COLO829 (cell line): ENCODE data around the gene PAQR4.
A peak's percentile ranks its signal among the peaks of the same experiment; 100 is the strongest.

Experiments used
- DNase-seq: peaks from one replicate; pipeline ENCODE4 v3.0.0; 2012; ENCODE audit warnings: low spot score

The PAQR4 gene

DNA sequence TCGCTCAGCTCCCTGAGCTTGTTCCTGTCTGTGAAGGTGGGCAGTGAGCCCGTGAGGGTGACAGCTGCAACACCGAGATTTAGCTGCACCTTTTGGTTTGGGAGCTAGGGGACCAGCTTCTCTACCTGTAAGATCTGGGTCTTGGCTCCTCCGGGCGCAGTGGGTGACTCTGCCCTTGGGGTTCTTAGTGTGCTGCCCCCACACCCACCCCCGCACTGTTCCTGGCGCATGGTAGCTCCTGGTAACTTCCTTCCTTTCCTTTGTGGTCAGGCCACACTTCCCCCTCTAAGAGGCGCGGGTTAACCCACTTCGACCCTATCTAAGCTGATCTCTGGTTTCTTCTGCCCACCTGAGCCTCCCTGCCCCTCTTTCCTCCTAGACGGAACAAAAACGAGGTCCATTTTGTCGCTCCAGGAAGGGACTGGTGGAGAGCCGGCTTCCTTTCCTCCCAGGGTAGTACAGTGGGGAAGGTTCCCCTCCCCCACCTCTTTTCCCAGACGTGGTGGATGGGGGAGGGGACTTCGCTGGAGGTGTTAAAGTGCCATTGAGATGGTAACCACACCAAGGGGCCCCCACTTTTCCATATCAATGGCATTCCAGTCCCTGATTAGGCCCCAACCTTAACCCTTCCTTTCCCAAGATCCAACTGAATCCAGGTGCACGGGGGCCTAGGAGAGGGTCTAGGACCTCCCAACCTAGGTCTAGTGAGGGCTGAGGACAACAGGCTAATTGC lies 39.0 kb downstream of the PAQR4 start:
- no peak for DNase-seq

DNA sequence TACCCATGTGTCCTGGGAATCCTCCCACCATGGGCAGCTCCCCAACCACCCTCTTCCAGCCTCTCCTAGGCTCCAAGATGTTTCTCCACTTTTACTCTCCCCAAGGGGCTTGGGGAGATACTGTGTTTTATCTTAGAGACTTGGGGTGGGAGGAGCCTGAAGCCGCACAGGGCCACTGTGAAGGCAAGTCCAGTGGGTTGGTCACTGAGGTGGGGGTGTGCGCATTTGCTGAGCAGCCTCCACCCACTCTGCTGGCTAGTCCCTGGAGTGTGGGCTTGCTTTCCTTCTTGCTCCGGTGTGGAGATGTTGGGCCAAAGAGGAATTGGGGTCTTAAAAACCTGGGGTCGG lies 39.5 kb downstream of the PAQR4 start:
- DNase-seq, result no peak

DNA sequence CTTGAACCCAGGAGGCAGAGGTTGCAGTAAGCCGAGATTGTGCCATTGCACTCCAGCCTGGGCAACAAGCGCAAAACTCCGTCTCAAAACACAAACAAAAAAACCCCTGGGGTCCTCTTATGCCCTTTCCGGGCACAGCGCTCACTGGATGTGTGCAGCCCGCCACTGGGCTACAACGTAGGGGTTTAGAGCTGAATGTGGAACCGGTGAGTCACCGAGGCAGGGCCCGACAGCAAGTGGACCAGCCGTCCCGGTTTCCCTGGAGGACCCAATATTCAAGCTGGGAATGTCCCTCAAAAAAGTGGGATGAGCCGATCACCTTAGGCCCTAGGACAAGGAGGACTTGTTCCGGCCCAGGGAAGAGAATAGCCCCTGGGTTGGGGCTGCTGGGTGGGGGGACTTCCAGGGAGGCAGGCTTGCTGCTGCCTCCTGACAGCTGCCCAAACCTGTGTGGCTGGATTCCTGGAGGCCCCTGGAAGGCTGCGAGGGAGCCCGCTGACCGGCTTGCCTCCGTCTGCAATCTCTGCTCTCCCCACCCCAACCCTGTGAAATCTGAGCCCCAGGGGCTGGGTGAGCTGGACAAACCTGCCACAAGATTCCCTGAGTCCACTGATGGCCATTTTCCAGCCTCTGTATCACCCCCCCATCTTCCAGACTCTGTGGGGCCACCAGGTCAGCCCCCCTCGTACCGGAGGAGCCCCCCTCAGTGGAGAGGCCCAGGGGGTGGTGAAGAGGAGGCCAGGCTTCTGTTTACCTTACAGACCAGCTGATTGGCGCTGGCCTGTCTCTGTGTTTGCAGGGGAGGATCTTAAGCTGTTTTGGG lies 40.6 kb downstream of the PAQR4 start:
- DNase-seq, result no peak

DNA sequence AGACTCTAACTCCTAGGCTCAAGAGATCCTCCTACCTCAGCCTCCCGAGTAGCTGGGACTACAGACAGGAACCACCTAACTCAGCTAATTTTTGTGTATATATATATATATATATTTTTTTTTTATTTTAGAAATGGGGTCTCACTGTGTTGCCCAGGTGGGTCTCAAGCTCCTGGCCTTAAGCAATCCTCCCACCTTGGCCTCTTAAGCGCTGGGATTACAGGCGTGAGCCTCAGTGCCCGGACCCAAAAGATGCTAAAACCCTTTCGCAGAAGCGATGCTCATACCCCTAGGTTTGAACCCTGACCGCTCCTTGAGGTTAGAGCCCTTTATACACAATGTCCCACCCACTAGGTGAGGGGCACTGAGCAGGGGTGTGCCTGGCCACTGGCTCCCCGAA lies 41.4 kb downstream of the PAQR4 start:
- no peak for DNase-seq

DNA sequence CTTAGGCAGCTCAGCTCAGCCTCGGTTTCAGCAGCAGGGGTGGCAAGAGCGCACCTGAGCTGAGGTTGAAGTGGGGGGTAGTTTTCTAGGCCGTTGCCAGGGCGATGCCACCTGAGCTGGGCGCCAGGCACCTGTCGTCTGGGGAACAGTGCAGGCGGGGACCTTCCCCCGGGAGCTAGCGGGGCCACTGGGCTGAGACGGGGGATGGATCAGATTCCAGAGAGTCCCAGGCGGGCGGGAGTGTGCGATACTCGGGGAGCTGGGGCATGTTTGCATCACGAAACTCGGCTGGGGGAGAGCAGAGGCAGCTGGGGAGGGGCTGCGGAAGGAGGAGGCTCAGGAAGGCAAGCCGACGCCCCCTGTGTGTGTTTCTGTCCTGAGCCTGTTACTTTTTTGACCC lies 43.1 kb downstream of the PAQR4 start:
- DNase-seq, result no peak

DNA sequence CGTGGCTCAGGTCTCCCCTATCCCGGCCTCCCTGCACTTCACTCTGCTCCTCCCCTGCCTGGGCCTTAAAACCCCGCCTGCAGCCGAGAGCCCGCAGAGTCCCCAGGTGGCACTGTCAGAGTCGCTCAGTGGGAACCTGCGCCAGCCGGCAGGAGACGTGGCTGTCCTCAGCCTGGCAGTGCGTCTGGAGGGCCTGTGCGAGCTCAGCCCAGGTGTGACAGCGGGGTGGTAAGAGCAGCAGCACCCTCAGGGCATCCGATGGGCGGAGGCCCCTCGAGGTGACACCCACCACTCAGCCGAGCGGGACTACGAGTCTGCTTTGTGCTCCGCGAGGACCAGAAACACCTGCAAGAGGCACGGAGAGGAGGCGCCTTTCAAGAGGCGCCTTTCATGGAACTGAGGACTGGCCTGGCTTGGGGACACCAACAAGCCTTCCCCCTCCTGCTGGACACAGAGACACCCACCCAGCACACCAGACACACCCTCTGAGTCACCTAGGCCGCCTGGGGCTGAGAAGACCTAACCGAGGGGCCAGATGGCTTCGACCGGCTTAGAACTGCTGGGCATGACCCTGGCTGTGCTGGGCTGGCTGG lies 43.8 kb downstream of the PAQR4 start, which contains the start of gene CLDN9:
CLDN9 (plus strand) TSS at position 96 of the 593 bp plus-strand sequence; CDS start at position 536, 440 bp downstream.
- DNase-seq, result no peak

DNA sequence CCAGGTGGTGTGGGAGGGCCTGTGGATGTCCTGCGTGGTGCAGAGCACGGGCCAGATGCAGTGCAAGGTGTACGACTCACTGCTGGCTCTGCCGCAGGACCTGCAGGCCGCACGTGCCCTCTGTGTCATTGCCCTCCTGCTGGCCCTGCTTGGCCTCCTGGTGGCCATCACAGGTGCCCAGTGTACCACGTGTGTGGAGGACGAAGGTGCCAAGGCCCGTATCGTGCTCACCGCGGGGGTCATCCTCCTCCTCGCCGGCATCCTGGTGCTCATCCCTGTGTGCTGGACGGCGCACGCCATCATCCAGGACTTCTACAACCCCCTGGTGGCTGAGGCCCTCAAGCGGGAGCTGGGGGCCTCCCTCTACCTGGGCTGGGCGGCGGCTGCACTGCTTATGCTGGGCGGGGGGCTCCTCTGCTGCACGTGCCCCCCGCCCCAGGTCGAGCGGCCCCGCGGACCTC lies 44.4 kb downstream of the PAQR4 start:
- no peak for DNase-seq

DNA sequence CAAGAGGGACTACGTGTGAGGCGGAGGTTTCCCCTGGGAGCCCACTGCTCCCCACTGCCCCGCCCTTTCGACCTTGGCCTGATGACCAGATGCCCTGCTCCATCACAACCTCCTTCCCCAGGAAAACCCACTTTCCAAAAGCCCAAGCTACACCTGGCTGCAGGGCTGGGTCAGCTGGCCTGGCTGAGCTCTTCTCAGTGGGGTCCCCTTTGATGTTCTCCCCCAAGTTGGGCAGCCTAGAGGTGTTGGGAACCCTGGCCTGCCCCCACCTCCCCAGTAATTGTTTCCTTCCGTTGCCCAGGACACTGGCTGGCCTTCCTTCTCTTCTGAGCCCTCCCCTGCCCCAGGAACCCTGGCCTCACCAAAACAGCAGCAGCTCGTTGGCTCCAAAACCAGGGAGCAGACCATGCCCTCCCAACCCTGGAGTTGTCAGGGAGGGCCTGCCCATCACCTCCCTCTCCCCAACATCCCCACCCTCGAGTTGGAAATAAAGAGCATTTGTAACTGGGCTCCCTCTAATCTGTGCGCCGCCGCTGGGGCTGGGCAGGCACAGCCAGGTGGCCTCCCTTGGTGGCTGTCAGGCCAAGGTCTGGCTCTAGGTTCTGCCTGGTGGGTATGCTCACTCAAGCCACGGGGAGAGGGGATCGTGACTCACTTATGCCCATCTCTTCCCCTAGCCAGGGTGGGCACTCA lies 45.0 kb downstream of the PAQR4 start:
- no peak for DNase-seq

DNA sequence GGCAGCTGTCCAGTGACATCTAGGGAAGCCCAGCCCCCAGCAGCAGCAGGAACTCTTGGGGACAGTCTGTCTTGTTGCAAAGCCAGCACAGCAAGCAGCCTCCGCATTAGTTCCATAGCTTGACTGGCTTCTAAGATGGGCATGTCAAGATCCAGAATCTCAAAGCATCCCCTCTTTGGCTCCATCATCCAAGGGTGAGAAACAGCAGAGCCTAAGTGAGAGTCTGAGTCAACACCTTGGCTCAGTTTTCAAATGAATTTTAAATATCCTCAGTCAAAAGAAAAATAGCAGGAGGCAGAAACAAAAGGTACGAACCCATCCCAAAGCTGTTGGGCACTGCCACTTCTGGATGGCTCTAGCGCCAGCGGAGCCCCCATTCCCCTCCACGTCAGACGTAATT lies 45.8 kb downstream of the PAQR4 start:
- DNase-seq, result no peak

DNA sequence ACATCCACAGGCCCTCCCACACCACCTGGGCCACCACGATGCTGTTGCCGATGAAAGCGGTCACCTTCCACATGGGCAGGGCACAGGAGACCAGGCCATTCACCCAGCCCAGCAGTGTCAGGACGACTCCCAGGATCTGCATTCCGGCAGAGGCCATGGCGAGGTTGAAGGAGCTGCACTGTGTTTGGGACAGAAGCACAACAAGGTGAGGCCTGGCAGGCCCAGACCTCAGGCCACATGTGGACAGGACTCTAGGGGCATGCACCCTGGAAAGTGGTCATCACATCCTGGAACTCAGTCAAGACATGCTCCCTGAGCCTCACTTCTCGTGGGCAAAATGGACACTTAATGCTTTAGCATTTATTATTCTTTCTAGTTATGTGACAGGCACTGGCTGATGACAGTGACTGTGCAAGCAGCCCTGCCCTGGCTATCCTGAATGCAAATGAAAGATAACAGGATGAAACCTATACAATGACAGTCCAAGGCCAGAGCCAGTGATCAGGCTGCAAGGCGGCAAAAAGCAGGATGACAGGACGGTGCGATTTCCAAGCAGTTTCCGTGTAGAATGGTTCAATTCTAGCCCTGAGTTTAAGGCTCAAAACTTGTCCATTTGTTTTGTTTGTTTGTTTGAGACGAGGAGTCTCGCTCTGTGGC lies 46.8 kb downstream of the PAQR4 start:
- no peak for DNase-seq

DNA sequence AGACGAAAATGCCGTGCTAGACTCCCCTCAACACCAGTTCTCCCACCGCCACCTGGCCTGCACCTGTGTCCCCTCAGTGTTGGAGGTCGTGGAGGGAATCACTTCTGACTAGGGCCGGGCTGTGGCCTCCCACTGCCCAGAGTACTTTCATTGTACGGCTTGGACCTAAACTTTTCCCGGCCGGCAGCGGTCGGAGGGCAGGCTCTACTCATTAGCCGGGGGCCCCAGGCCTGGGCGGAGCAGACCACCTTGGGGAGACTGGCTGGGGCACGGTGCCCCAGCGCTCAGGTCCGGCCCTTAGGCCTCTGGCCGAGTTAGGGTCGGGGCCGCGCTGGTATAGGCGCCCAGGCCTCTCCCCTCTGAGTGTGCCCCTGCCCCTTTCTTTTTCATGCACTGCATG lies 48.2 kb downstream of the PAQR4 start:
- no peak for DNase-seq

DNA sequence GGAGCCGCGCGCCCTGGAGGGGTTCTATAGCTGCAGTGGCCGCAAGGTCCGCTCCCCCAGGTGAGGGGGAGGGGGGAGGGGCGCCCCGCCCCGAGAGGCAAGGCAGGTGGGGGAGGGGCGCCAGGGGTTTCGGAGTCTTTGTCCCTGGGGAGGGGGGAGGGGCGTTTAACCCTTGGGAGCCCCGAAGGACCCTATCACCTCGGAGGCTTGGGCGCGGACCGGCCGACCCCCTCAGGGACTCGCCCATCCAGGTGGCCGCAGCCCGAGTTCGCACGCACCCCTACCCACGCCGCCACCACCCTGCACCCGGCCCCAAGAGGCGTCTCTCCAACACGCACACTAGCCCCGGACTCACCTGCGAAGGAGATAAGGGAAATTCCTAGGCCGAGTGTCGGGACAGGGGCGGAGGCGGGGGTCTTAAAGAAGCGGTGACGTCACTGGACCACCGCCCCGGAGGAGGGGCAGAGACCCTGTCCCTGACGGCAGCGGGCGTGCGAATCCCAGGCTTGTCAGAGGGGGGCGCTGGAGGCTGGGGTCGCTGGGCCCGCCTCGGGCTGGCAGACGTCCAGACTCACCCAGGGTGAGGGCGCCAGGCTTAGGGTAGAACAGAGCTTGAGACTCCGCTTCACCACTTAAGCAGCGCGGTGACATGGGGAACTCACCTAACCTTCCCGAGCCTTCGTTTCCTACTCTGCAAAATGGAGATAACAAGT lies 48.8 kb downstream of the PAQR4 start, which contains the start of gene CLDN6:
CLDN6 (minus strand) TSS at position 390 of the 713 bp plus-strand sequence. CDS start 2,162 bp downstream, outside the sequence.
- DNase-seq, result no peak

DNA sequence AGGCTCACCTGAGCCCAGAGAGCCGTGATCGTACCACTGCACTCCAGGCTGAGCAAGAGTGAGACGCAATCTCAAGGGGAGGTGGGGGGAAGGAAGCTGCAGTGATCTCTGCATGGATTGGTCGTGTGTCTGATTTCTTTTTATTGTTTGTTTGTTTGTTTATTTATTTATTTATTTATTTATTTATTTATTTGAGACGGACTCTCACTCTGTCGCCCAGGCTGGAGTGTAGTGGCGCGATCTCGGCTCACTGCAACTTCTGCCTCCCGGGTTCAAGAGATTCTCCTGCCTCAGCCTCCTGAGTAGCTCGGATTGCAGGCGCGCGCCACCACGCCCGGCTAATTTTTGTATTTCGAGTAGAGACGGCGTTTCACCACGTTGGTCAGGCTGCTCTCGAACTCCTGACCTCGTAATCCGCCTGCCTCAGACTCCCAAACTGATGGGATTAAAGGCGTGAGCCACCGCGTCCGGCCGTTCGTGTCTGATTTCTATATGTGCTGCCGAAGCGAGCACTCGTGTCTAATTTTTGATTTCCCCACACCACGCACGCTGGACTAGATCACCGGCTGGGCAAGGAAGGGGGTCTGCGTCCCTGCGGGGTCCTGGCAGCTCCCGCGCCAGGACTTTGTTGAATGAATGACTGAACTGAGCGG lies 50.6 kb downstream of the PAQR4 start:
- DNase-seq, result no peak

DNA sequence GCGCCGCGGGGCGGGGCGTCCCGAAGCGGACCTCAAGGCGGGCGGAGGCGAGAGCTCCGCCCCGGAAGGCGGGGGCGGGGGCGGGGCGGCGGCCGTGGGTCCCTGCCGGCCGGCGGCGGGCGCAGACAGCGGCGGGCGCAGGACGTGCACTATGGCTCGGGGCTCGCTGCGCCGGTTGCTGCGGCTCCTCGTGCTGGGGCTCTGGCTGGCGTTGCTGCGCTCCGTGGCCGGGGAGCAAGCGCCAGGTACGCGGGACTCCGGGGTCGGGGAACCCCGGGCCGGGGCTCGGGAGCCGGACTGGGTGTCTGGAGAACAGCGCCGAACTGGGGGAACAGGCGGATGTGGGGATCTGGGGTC lies 51.1 kb downstream of the PAQR4 start, which contains the start of gene TNFRSF12A:
TNFRSF12A (plus strand) TSS at position 122 of the 357 bp plus-strand sequence; CDS start at position 152, 30 bp downstream.
- peak; percentile 77 for DNase-seq

DNA sequence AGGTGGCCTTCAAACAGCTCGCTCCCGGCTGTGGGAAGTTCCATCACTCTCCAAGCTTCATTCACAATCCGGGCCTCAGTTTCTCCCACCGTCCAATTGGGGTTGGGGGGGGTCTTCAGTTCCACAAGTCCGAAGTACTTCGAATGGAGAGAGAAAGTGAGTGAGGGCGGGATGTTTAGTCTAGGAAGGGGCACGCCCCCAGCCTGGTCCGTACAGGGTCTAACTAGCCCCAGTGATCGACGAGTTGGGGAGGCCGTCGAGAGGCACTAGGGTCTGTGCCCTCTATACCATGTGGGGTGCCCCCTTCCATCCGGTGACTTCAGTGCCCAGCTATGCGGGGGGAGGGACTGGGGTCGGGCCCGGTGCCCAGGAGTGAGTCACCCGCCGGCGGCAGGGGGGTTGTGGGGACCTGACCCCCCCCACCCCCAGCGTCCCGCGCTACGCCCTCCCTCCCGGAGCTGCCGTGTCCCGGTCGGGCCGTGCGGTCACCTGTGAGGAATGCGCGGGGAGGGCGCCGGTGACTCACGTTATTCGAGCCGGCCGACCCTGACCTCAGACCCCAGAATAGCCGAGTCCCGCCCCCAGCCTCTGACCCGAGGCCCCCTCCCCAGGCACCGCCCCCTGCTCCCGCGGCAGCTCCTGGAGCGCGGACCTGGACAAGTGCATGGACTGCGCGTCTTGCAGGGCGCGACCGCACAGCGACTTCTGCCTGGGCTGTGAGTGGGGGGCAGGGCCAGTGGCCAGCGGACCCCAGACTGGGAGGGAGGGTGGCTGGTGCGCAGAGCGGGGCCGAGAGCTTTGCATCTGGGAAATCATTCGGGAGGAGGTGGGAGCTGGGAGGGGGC lies 51.7 kb downstream of the PAQR4 start:
- no peak for DNase-seq

DNA sequence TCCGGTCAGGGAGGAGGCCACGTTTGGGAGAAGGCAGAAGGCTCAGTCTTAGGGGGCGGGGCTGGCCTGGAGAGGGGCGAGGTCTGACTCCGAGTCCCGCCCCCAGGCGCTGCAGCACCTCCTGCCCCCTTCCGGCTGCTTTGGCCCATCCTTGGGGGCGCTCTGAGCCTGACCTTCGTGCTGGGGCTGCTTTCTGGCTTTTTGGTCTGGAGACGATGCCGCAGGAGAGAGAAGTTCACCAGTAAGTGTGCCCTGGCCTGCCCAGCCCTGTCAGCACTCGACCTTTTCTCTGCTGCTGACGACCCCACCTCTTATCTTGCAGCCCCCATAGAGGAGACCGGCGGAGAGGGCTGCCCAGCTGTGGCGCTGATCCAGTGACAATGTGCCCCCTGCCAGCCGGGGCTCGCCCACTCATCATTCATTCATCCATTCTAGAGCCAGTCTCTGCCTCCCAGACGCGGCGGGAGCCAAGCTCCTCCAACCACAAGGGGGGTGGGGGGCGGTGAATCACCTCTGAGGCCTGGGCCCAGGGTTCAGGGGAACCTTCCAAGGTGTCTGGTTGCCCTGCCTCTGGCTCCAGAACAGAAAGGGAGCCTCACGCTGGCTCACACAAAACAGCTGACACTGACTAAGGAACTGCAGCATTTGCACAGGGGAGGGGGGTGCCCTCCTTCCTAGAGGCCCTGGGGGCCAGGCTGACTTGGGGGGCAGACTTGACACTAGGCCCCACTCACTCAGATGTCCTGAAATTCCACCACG lies 52.5 kb downstream of the PAQR4 start:
- DNase-seq, result peak; percentile 71

DNA sequence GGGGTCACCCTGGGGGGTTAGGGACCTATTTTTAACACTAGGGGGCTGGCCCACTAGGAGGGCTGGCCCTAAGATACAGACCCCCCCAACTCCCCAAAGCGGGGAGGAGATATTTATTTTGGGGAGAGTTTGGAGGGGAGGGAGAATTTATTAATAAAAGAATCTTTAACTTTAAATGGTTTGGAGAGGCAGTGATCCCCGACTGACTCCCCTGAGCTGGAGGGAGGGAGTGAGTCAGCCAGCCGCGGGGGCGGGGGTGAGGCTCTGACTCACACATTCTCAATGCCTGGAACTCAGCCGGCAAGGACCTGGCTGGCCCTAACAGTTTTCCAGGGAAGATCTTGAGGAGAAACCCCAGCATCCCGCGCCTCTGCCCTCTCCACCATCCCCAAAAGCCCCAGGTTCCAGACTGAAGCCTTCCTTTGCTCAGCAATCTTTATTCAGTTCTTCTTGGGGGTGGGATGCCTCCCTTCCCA lies 53.1 kb downstream of the PAQR4 start:
- DNase-seq, result peak; percentile 94

DNA sequence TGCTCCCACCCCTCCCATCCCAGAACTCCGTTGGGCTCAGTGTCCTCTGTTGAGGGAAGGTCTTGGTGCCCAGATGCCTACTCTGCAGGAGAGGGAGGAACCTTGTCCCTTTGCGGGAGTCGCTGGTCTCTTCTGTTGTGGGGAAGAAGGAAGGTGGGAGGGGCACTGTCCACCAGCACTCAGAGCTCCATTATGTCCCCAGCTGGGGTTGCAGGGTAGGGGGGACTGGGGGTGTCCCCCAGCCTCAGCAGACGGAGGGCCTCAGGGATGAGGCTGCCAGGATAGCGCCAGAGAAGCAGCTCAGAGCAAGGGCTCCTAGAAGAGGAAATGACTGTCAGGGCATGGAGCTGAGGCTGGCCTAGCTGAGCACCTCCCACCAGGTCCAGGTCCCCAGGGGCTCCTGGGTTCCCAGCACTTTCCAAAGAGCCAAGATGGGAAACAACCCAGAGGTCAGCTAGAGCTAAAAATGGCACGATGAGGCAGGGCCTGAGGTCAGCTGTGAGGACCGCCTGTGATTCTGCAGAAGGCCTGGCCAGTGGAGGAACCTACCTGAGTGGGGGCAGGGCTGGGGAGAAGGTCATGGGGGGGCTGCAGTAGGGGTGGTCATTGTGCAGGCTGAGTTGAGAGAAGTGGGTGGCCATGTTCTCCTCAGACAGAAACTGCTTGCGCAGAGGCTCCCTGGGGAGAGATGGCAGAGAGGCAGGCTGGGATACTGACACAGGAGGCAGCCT lies 53.7 kb downstream of the PAQR4 start:
- DNase-seq, result no peak
